Omental fat pad (tissue), 4 donors: ENCODE measurements around the gene IGDCC3. TPM values are rescaled to one million over a fixed set of nuclear protein-coding genes. Genes with fewer than 3 reads are reported as not detected.

Experiments
- ATAC-seq: fragments of 150-250 bp; one replicate; pipeline ENCODE4 v1.9.1; 2016; ENCODE audit warnings: mild to moderate bottlenecking, moderate library complexity; ENCODE audit not compliant: low FRiP score
- DNase-seq: peaks from one replicate; pipeline ENCODE4 v3.0.0-alpha.2; 2019; ENCODE audit warnings: low spot score
- CTCF ChIP-seq, 3 donors: fragments of 450-650 bp; IDR thresholded peaks; one replicate each; pipeline ENCODE4 v1.5.1; 2016 to 2017; ENCODE audit warnings: antibody characterized with exemption in 3 of 3, mild to moderate bottlenecking in 3 of 3, moderate library complexity in 2 of 3
- total RNA-seq, 4 donors: library from RNA; depleted of rRNA; stranded (reverse); fragments of >200 nt; gene quantifications; one replicate each; pipeline ENCODE4 v1.1.0, GENCODE V29; 2016

Gene IGDCC3
- total RNA-seq, 4 donors from 2014 or later: not detected

GRCh38 chr15:65394280-65394789 is 16.5 kb upstream of the IGDCC3 start:
- no peak for TF ChIP-seq CTCF (IDR thresholded peaks at IDR 0.05)
- no peak for DNase-seq
- ATAC-seq: no peak

GRCh38 chr15:65393557-65393956 is 15.8 kb upstream of the IGDCC3 start:
- ATAC-seq (no peak), DNase-seq (no peak)
- TF ChIP-seq CTCF (IDR thresholded peaks at IDR 0.05): no peak

GRCh38 chr15:65393091-65393490 is 15.3 kb upstream of the IGDCC3 start:
- ATAC-seq (no peak), DNase-seq (no peak)
- TF ChIP-seq CTCF (IDR thresholded peaks at IDR 0.05): no peak

- ATAC-seq: no peak
- TF ChIP-seq CTCF (IDR thresholded peaks at IDR 0.05): no peak
- no peak for DNase-seq
Measured at GRCh38 chr15:65392368-65392767, 14.6 kb upstream of the IGDCC3 start.

GRCh38 chr15:65391732-65392131 is 13.9 kb upstream of the IGDCC3 start:
- DNase-seq (no peak), ATAC-seq (no peak)
- no peak for TF ChIP-seq CTCF (IDR thresholded peaks at IDR 0.05)

GRCh38 chr15:65390447-65390846 is 12.6 kb upstream of the IGDCC3 start:
- ATAC-seq (no peak), DNase-seq (no peak)
- TF ChIP-seq CTCF (IDR thresholded peaks at IDR 0.05): no peak

GRCh38 chr15:65389226-65389625 is 11.4 kb upstream of the IGDCC3 start:
- no peak for DNase-seq
- TF ChIP-seq CTCF (IDR thresholded peaks at IDR 0.05): no peak
- ATAC-seq: no peak
